ENCODE measurements around the gene DPH6. TPM values are rescaled to one million over a fixed set of nuclear protein-coding genes. Genes with fewer than 3 reads are reported as not detected.

The DPH6 gene
- total and polyA plus RNA-seq, 4 experiments from 2014 or later = 11.5 to 28.3 (median 18.5) TPM

DNA sequence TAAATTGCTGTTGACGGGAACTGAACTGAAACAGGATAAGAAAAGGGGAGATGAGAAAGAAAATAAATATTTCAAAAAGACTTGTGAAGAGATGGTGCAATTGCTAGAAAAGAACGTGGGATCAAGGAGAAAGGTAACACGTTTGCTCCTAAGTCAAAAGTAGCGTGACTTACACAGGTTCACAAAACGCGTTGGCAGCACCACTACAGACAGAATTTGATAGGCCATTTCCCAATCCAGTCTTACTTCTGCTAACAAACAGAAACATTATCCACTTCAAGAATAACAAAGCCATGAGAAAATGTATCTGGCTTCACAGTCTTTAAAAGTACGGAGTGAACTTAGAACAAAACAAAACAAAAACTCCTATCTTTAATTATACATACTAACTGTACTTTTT lies 75.5 kb downstream of the DPH6 start:
- Histone ChIP-seq H3K27me3 (ENCODE audit: insufficient read depth, low read length) (no peaks in the 10 kb centered on the region), H3K4me3 (ENCODE audit: low read length in 2 of 2) (no peak overlapping the region), H3K27ac (ENCODE audit: low read depth, low read length) (no peak overlapping the region), H3K36me3 (ENCODE audit: insufficient read depth, low read length) (no peaks in the 10 kb centered on the region), H3K9me3 (ENCODE audit: control insufficient read depth in 1 of 2, low read length in 2 of 2) (no peaks in the 10 kb centered on the region), H3K4me1 (ENCODE audit: insufficient read depth, low read length) (no peaks in the 10 kb centered on the region)
- CTCF ChIA-PET (ENCODE audit: partially characterized antibody) = no interaction called here
- no peaks in the 10 kb centered on the region for H3K9me3 Mint-ChIP-seq
- DNase-seq = no peak
- peaks cover 0 to 19% of the 10 kb centered on the region in 2 donors for H3K36me3 Mint-ChIP-seq
- H3K4me1 Mint-ChIP-seq = peaks cover 3 to 7% (median 3%) of the 10 kb centered on the region in 4 donors
- no peak overlapping the region for H3K27ac Mint-ChIP-seq
- no peak overlapping the region for H3K4me3 Mint-ChIP-seq
- no peaks in the 10 kb centered on the region for H3K27me3 Mint-ChIP-seq
- POLR2A ChIA-PET (ENCODE audit: partially characterized antibody) = no interaction called here
- intact Hi-C loops (cut with micrococcal nuclease) = no loop called here

DNA sequence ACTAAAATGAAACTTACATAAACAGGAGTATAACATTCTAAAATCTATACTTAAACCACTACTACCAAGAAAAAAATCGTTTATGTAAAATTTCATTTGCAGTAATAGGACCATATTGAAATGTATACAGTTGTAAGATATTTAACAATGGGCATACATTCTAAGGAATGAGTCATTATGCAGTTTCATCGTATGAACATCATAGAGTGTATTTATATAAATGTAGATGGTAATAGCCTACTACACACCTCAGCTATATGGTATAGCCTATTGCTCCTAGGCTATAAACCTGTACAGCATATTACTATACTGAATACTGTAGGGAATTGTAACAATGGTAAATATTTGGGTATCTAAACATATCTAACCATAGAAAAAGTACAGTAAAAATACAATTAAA lies 79.5 kb downstream of the DPH6 start:
- CTCF ChIA-PET (ENCODE audit: partially characterized antibody) = interaction anchor here (3.4 kb wide), 1 partner anchor 22 kb away, joined by 19 read pairs; no protein-coding TSS in a partner anchor
- Mint-ChIP-seq H3K27ac (no peak overlapping the region), H3K27me3 (no peaks in the 10 kb centered on the region), H3K4me1 (peaks cover 3 to 7% (median 4%) of the 10 kb centered on the region in 4 donors), H3K9me3 (no peaks in the 10 kb centered on the region), H3K36me3 (peaks cover 0 to 23% of the 10 kb centered on the region in 2 donors), H3K4me3 (no peak overlapping the region)
- H3K27me3 ChIP-seq (ENCODE audit: insufficient read depth, low read length) = no peaks in the 10 kb centered on the region
- H3K9me3 ChIP-seq (ENCODE audit: control insufficient read depth in 1 of 2, low read length in 2 of 2) = no peaks in the 10 kb centered on the region
- POLR2A ChIA-PET (ENCODE audit: partially characterized antibody) = no interaction called here
- no peak overlapping the region for H3K27ac ChIP-seq (ENCODE audit: low read depth, low read length)
- H3K4me3 ChIP-seq (ENCODE audit: low read length in 2 of 2) = no peak overlapping the region
- H3K4me1 ChIP-seq (ENCODE audit: insufficient read depth, low read length) = no peaks in the 10 kb centered on the region
- H3K36me3 ChIP-seq (ENCODE audit: insufficient read depth, low read length) = no peaks in the 10 kb centered on the region
- intact Hi-C loops (cut with micrococcal nuclease) = no loop called here
- no peak for DNase-seq

DNA sequence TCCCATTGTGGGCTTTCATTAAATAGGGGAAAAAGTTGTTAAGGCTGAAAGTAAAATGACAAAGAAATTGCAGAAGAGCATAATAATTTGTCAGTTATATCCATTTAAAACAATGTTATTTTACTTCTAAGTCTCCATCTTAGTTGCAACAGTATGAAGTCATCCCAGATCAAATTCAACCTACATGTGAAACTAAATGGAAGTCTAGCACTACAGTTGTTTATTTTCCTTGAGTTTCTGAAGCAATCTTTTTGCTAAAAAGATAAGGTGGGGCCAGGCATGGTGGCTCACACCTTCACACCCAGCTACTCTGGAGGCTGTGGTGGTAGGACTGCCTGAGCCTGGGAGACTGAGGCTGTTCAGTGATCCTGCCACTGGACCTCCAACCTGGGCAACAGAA lies 80.2 kb downstream of the DPH6 start:
- Histone ChIP-seq H3K4me1 (ENCODE audit: insufficient read depth, low read length) (no peaks in the 10 kb centered on the region), H3K9me3 (ENCODE audit: control insufficient read depth in 1 of 2, low read length in 2 of 2) (no peaks in the 10 kb centered on the region), H3K27me3 (ENCODE audit: insufficient read depth, low read length) (no peaks in the 10 kb centered on the region), H3K4me3 (ENCODE audit: low read length in 2 of 2) (no peak overlapping the region), H3K27ac (ENCODE audit: low read depth, low read length) (no peak overlapping the region), H3K36me3 (ENCODE audit: insufficient read depth, low read length) (no peaks in the 10 kb centered on the region)
- CTCF ChIA-PET (ENCODE audit: partially characterized antibody) = interaction anchor here (3.4 kb wide), 1 partner anchor 22 kb away, joined by 19 read pairs; no protein-coding TSS in a partner anchor
- H3K4me3 Mint-ChIP-seq = no peak overlapping the region
- peak overlapping the region in 1 of 7 donors; percentile 39 for H3K27ac Mint-ChIP-seq
- no peak for DNase-seq
- POLR2A ChIA-PET (ENCODE audit: partially characterized antibody) = no interaction called here
- peaks cover 3 to 7% (median 4%) of the 10 kb centered on the region in 4 donors for H3K4me1 Mint-ChIP-seq
- intact Hi-C loops (cut with micrococcal nuclease) = no loop called here
- H3K27me3 Mint-ChIP-seq = no peaks in the 10 kb centered on the region
- peaks cover 0 to 23% of the 10 kb centered on the region in 2 donors for H3K36me3 Mint-ChIP-seq
- no peaks in the 10 kb centered on the region for H3K9me3 Mint-ChIP-seq

DNA sequence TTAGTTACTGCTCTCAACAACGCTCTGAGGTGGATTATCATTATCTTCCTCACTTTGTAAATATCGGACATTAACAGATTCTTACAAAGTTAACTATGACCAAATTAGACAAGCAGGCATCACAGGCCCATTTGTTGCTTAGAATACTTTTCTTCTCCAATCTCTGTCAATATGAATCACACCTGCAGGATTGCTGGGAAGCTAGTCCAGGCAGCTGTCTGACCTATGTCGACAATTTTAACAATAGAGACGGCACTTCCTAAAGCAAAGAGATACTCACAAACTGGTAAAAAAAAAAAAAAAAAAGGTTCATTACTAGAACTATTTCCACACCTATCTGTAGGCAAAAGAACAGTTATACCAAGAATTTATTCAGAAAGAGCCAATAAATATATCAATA lies 85.3 kb downstream of the DPH6 start:
- H3K27me3 Mint-ChIP-seq = no peaks in the 10 kb centered on the region
- CTCF ChIA-PET (ENCODE audit: partially characterized antibody) = interaction anchor here (1.2 kb wide), 1 partner anchor 16 kb away, joined by 5 read pairs; no protein-coding TSS in a partner anchor
- Histone ChIP-seq H3K27me3 (ENCODE audit: insufficient read depth, low read length) (no peaks in the 10 kb centered on the region), H3K9me3 (ENCODE audit: control insufficient read depth in 1 of 2, low read length in 2 of 2) (no peaks in the 10 kb centered on the region), H3K4me1 (ENCODE audit: insufficient read depth, low read length) (no peaks in the 10 kb centered on the region), H3K27ac (ENCODE audit: low read depth, low read length) (no peak overlapping the region), H3K36me3 (ENCODE audit: insufficient read depth, low read length) (no peaks in the 10 kb centered on the region), H3K4me3 (ENCODE audit: low read length in 2 of 2) (no peak overlapping the region)
- H3K4me1 Mint-ChIP-seq = peaks cover 0 to 1% (median under 1%) of the 10 kb centered on the region in 4 donors
- no peak overlapping the region for H3K4me3 Mint-ChIP-seq
- H3K27ac Mint-ChIP-seq = no peak overlapping the region
- H3K36me3 Mint-ChIP-seq = peaks cover 0 to 9% of the 10 kb centered on the region in 2 donors
- DNase-seq = no peak
- peaks cover 0 to 2% (median 0%) of the 10 kb centered on the region in 8 donors for H3K9me3 Mint-ChIP-seq
- intact Hi-C loops (cut with micrococcal nuclease) = no loop called here
- POLR2A ChIA-PET (ENCODE audit: partially characterized antibody) = no interaction called here

DNA sequence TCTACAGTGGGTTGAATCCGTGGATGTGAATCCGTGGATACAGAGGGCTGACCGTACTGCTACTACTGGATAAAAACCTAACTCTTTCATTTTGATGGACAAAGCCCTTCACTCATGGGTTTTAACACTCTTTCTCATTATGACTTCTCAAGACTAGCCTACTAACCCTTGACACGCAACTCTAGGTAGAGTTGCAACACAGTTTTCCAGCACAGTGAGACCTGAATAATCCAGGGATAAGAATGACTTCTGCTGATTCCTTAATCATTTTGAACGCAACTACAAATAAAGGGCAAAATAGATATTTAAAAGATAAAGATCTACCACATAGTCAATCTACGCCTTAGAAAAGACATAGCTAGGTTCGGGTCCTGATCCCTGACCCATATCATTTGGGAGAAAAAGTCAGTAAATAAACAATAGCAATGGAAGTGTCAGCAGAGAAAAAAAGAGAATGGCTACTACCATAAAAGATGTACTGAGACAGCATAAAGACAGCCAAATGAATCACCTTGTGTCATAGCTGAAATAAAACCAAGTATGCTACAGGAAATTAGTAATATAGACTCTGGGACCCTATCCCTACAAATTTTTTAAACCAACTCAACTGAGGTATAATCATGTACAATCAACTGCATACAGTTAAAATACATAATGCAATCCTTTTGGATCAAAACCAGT lies 87.6 kb downstream of the DPH6 start:
- CTCF ChIA-PET (ENCODE audit: partially characterized antibody) = interaction anchor here (1.4 kb wide), 1 partner anchor 13 kb away, joined by 4 read pairs; no protein-coding TSS in a partner anchor

DNA sequence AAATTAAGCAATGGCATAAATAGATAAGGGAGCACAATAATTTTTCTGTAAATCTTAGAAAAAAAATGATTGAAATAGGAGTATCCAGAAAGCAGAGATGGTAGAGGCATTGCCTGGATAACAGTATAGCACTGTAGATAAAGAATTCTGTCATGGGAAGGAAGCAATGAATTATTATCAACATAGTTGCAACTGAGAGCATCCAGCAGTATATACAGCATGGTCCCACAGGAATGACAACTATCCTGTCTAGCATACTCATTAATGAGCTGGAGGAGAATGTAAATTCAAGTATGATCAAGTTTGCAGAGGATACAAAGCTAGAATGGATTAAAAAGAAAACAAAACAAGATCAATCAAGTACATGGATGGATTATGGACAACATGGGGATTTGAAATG lies 90.8 kb downstream of the DPH6 start:
- POLR2A ChIA-PET (ENCODE audit: partially characterized antibody) = no interaction called here
- no peaks in the 10 kb centered on the region for H3K4me1 ChIP-seq (ENCODE audit: insufficient read depth, low read length)
- H3K27ac Mint-ChIP-seq = no peak overlapping the region
- no peaks in the 10 kb centered on the region for H3K27me3 ChIP-seq (ENCODE audit: insufficient read depth, low read length)
- peaks cover 0 to 2% (median 0%) of the 10 kb centered on the region in 8 donors for H3K9me3 Mint-ChIP-seq
- H3K4me1 Mint-ChIP-seq = peaks cover 0 to 3% (median under 1%) of the 10 kb centered on the region in 4 donors
- intact Hi-C loops (cut with micrococcal nuclease) = no loop called here
- no peaks in the 10 kb centered on the region for H3K9me3 ChIP-seq (ENCODE audit: control insufficient read depth in 1 of 2, low read length in 2 of 2)
- no peaks in the 10 kb centered on the region for H3K36me3 ChIP-seq (ENCODE audit: insufficient read depth, low read length)
- peaks cover 6 to 22% of the 10 kb centered on the region in 2 donors for H3K36me3 Mint-ChIP-seq
- DNase-seq = no peak
- H3K27ac ChIP-seq (ENCODE audit: low read depth, low read length) = no peak overlapping the region
- no peak overlapping the region for H3K4me3 Mint-ChIP-seq
- H3K27me3 Mint-ChIP-seq = no peaks in the 10 kb centered on the region
- CTCF ChIA-PET (ENCODE audit: partially characterized antibody) = no interaction called here
- no peak overlapping the region for H3K4me3 ChIP-seq (ENCODE audit: low read length in 2 of 2)

More for the DNA sequence above, 87.6 kb downstream of the DPH6 start:
- no peak overlapping the region for H3K4me3 Mint-ChIP-seq
- Histone ChIP-seq H3K27ac (ENCODE audit: low read depth, low read length) (no peak overlapping the region), H3K4me3 (ENCODE audit: low read length in 2 of 2) (no peak overlapping the region), H3K27me3 (ENCODE audit: insufficient read depth, low read length) (no peaks in the 10 kb centered on the region), H3K9me3 (ENCODE audit: control insufficient read depth in 1 of 2, low read length in 2 of 2) (no peaks in the 10 kb centered on the region), H3K4me1 (ENCODE audit: insufficient read depth, low read length) (no peaks in the 10 kb centered on the region), H3K36me3 (ENCODE audit: insufficient read depth, low read length) (no peaks in the 10 kb centered on the region)
- no peak for DNase-seq
- H3K9me3 Mint-ChIP-seq = peaks cover 0 to 2% (median 0%) of the 10 kb centered on the region in 8 donors
- intact Hi-C loops (cut with micrococcal nuclease) = no loop called here
- POLR2A ChIA-PET (ENCODE audit: partially characterized antibody) = no interaction called here
- peaks cover 0 to 3% (median under 1%) of the 10 kb centered on the region in 4 donors for H3K4me1 Mint-ChIP-seq
- H3K27me3 Mint-ChIP-seq = no peaks in the 10 kb centered on the region
- H3K27ac Mint-ChIP-seq = no peak overlapping the region
- peaks cover 0 to 9% of the 10 kb centered on the region in 2 donors for H3K36me3 Mint-ChIP-seq

DNA sequence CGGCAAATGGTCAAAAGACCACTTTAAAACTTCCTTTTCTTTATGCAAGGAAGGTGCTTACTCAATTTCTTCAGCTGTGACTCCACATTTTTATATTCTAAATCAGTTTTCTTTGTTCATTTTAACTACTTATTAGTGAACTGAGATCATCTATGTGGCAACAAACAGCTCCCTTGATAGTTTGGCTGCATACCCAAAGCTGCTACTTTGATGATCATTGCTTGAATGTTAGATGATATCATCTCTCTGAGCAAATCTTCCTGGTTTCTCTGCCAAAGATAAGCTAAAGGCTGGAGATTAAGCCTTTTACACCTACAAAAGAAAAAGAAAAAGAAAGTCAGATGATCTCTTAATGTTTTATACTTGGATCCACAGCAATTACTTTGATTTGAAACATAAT lies 95.5 kb downstream of the DPH6 start:
- Mint-ChIP-seq H3K9me3 (no peaks in the 10 kb centered on the region), H3K27me3 (no peaks in the 10 kb centered on the region), H3K4me1 (peaks cover 0 to 5% (median 0%) of the 10 kb centered on the region in 4 donors), H3K4me3 (no peak overlapping the region), H3K36me3 (peaks cover 18 to 41% of the 10 kb centered on the region in 2 donors), H3K27ac (no peak overlapping the region)
- H3K27me3 ChIP-seq (ENCODE audit: insufficient read depth, low read length) = no peaks in the 10 kb centered on the region
- CTCF ChIA-PET (ENCODE audit: partially characterized antibody) = interaction anchor here (1.2 kb wide), 1 partner anchor 9 kb away, joined by 3 read pairs; no protein-coding TSS in a partner anchor
- peak in 1 of 5 donors; percentile 16 for DNase-seq
- H3K4me1 ChIP-seq (ENCODE audit: insufficient read depth, low read length) = no peaks in the 10 kb centered on the region
- H3K9me3 ChIP-seq (ENCODE audit: control insufficient read depth in 1 of 2, low read length in 2 of 2) = no peaks in the 10 kb centered on the region
- no peak overlapping the region for H3K4me3 ChIP-seq (ENCODE audit: low read length in 2 of 2)
- H3K36me3 ChIP-seq (ENCODE audit: insufficient read depth, low read length) = no peaks in the 10 kb centered on the region
- intact Hi-C loops (cut with micrococcal nuclease) = no loop called here
- H3K27ac ChIP-seq (ENCODE audit: low read depth, low read length) = no peak overlapping the region
- POLR2A ChIA-PET (ENCODE audit: partially characterized antibody) = no interaction called here
